H1 (cell line): Measurements from ENCODE around the gene NDUFB10. TPM values are rescaled to one million over a fixed set of nuclear protein-coding genes. Genes with fewer than 3 reads are reported as not detected.

Experiments used
- EZH2 ChIP-seq: fragments of 200-600 bp; sonication (generic); IDR thresholded peaks from 2 replicates; pipeline ENCODE4 v1.7.1; 2012; ENCODE audit warnings: low read depth, mild to moderate bottlenecking, moderate library complexity, low read length, inconsistent platforms; ENCODE audit not compliant: severe bottlenecking
- GABPA ChIP-seq: IDR thresholded peaks from 2 replicates; pipeline ENCODE4 v1.6.1; 2011; ENCODE audit warnings: mild to moderate bottlenecking, low read length, moderate library complexity, borderline replicate concordance; ENCODE audit not compliant: insufficient read depth
- NANOG ChIP-seq: IDR thresholded peaks from 2 replicates; pipeline ENCODE4 v1.6.1; 2011; ENCODE audit warnings: low read length, low read depth, mild to moderate bottlenecking, inconsistent platforms; ENCODE audit not compliant: insufficient read depth, poor library complexity, severe bottlenecking
- SIRT6 ChIP-seq: IDR thresholded peaks from one replicate; pipeline ENCODE4 v1.7.1; 2012; ENCODE audit warnings: low read length, inconsistent platforms
- SP4 ChIP-seq: IDR thresholded peaks from 2 replicates; pipeline ENCODE4 v1.6.1; 2012; ENCODE audit warnings: low read length, inconsistent platforms
- SUZ12 ChIP-seq: fragments of 200-600 bp; sonication (generic); IDR thresholded peaks from 2 replicates; pipeline ENCODE4 v1.6.1; 2012; ENCODE audit warnings: mild to moderate bottlenecking, inconsistent platforms, low read length, moderate library complexity, mixed read lengths
- USF2 ChIP-seq: IDR thresholded peaks from 2 replicates; pipeline ENCODE4 v1.6.1; 2011; ENCODE audit warnings: low read length, improper control_type of control experiment
- polyA plus RNA-seq, 7 experiments: library from polyadenylated mRNA; depleted of rRNA in 3 of 7; stranded (reverse) in 5 of 7; unstranded in 2 of 7; fragments of >200 nt in 5 of 7; fragments of 200-250 nt in 2 of 7; gene quantifications; 1 replicate in 5 of 7; 2 replicates in 1 of 7; 4 replicates in 1 of 7; pipeline versions ENCODE4 v1.2.1 to v1.2.3, GENCODE V29; 2011 to 2013; ENCODE audit warnings: missing spikeins in 2 of 7, mixed read lengths in 2 of 7
- total RNA-seq: library from RNA; stranded (reverse); fragmentation: NEBNext Ultra II Directional; extraction: Animal tissue kit (Norgen Biotek cat#: 25700); gene quantifications from 2 replicates; pipeline ENCODE4 v1.2.1, GENCODE V29; 2021

NDUFB10 gene
- total and polyA plus RNA-seq, 2 of the 8 experiments (the other 6 are each of a cell fraction or from before 2014, with no cell fraction given): 183 to 194 TPM

- TF ChIP-seq USF2: no peak
- no peak for TF ChIP-seq EZH2
- TF ChIP-seq SP4: no peak
- no peak for TF ChIP-seq NANOG
- TF ChIP-seq SUZ12: no peak
- no peak for TF ChIP-seq GABPA
- TF ChIP-seq SIRT6: no peak
Measured at GRCh38 chr16:1985466-1986150, 26.3 kb downstream of the NDUFB10 start (continued).
